NOMO-1 treated with dmso at 0.1 percent for 144 hours (cell line): ENCODE results near the gene TAF12.
"Not testable (repeated sequence)": the region's sequence is repeated elsewhere in the genome, so short reads cannot be mapped to it uniquely, and the experiment has no call there.

Source experiments
- DNase-seq: peaks from one replicate; lab custom pipeline; 2025; ENCODE audit not compliant: unreplicated experiment; lab: John Stamatoyannopoulos, UW

Gene TAF12

DNA sequence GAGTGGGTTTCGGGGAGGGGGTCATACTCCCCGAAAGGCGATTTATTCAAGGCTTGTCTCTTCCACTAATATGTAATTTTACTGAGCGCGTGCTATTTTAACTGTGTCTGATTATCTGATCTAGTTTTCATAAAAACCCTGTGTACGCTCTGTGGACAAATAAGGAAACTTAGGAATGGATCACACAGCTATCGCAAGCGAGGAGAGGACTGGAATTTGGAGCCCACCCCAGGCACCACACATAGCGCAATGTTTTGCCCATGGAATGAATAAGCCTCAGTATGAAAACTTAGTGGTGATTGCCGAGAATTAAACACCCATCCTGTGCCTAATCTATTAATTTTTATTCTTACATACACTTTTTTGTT is 60.6 kb downstream of the TAF12 start:
- DNase-seq, result no peak

DNA sequence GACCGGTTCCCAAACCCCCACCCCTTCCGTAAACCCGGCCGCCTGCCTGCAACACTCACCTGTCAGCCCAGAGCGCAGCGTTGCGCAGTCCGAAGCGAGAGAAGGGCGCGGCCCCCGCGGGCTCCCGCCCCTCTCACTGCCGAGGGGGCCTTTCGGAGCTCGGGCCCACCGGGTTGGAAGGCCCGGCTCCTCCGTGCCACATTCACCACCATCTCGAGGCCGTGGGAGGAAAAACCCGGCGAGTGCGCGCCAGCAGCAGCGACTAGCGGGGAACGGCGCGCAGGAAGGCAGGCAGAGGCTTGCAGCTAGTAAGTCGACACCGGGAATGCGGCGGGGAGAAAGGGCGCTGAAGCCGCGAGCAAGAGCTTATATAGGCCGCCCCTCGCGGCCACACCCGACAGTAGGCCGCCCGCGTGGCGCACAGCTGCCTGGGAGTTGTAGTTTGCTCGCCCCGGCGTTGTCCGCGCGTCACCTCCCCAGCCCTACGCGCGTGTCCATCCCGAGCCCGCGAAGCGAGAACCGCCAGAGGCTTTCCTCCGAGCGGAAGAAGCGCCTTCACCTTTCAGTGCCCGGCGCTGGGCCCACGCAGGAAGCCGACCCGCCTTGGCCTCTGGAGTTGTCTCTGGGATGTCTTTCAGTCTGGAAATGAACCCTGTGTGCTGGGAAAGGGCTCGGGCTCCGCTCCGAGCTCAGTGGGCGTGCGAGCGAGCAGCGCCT is 61.2 kb downstream of the TAF12 start:
- DNase-seq, result peak; percentile 93

DNA sequence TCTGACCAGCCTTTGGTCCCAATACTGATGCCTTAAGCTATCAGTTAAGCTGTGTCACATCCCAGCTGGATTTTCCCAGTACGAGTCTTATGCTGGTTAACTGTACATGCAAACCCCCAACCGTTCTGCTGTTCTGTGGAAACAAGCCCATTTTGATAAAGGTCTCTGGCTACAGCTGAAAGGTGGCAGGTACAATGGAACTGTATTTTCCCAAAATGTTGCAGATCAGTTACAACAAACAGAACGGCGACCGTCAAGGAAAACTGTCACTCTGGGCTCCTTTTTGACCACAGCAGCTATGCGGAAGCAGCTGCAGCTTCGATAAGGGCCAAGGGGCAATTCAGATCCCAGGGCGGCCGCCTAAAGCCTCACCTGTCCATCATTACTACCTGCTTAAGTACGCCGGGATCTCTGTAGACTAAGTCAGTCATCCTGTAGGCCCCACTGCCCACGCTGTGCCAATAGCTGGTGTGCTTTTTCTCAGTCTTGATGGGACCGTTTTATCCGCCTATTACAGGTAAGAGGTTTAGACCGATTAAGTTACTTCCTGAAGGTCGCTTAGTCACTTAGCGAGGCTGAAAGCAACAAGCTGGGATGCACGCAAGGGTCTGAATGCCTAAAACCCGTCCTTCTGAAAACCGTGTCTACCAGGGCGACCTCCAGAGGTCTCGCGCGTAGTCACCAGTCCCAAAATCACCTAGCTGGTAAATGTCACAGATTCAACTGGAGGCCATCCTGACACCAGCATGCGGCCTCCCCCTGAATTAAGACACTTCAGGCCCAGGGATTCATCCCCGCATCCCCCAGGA is 61.9 kb downstream of the TAF12 start:
- DNase-seq, result no peak

DNA sequence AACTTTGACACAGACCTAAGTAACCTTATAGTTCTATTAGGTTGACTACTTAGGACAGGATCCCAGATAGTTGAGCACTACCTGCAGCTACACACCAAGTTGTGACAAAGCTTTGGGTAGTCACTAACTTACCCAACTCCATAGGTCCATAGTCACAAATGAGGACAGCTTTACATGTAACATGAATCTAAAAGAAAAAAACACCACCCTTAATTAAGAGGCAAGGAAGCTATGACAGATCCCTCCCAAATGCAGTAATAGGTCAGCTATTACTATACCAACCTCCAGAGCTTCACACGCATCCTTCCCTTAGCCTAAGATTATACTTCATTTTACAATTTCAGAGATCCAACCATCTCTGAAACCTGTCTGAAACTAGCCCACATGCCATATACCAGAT is 63.5 kb downstream of the TAF12 start:
- DNase-seq, result no peak

DNA sequence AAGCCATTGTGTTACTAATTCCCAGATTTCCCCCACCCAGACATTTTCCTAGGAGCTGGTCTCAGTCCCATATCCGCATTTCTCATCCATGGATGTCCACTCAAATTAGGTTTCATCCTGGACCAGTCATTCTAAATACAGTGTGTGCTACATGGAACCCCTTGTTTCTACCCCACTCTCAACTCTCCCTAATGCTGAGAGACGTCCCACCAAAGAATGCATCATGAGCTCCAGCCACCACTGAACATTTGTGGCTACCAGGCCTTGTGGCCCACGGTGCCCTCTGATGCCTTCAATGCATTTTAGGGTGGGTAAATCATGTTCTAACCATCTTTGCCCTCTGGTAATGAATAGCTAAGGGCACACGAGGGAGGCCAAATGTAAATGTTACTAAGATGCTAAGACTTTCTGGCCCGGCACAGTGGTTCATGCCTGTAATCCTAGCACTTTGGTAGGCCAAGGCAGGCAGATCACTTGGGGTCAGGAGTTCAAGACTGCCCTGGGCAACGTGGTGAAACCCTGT is 64.1 kb downstream of the TAF12 start:
- DNase-seq, result no peak

DNA sequence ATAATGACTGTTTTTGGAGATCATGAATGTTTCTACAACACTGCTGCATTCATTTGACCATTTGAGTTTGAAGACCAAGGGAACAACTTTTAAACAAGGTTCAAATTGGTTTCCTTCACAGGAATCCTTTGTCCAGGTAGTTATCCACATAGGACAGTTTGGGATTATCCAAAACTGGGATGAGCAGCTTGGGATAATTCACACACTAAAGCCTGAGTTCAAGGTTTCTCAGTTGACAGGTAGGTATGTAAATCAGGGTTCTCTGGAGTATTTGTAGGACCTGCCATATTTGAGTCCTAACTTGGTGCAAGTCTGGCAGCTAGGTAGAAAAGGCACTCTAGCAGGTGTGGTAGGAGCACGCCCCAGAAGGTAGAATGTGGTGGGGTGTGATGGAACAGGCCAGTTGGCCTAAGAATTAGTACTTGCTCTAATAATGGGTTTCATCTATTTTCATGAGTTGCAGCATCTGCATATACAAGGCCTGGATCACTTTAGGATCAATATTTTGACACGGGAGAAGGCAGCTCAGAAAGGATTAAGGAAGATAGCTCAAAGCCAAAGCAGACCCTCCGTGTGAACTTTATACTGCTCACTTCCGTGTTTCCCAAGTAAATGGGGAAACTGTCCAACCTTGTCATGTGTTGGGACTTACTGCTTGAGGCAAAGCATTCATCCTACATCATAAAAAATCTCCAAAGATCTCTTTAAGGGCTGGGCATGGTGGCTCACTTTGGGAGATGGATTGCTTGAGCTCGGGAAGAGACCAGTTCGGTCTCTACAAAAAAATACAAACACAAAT is 64.9 kb downstream of the TAF12 start:
- DNase-seq, result no peak

DNA sequence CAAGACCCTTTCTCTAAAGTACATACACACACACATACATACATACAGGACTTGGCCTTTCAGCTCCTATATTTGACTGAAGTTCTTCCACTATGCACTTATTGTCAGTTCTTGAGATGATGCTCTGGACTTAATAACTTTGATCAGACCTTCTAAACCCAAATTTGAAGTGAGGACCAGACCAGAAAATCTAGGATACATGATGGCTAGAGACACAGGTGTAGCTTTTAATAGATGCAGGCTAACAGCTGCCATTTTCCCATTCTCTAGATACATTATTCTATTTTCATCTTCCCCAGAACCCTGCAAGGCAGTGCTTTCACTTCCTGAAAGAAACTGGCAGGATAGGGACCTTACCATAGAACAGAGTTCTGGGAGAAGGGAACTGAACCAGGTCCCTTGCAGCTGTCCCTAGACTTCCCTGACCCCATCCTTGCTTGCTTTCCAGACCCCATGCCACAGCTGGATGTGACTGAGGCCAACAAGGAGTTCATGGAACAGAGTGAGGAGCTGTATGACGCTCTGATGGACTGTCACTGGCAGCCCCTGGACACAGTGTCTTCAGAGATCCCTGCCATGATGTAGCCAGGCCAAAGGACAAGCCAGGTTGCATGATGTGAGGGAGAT is 65.7 kb downstream of the TAF12 start:
- no peak for DNase-seq

DNA sequence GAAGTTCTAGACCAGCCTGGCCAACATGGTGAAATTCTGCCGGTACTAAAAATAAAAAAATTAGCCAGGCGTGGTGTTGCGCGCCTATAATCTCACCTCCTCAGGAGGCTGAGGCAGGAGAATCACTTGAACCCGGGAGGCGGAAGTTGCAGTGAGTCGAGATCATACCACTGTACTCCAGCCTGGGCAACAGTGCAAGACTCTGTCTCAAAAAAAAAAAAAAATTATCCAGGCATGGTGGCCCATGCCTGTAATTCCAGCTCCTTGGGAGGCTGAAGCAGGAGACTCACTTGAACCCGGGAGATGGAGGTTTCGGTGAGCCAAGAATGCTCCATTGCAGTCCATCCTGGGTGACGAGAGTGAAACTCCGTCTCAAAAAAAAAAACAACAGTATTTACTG is 69.3 kb downstream of the TAF12 start:
- no peak for DNase-seq

DNA sequence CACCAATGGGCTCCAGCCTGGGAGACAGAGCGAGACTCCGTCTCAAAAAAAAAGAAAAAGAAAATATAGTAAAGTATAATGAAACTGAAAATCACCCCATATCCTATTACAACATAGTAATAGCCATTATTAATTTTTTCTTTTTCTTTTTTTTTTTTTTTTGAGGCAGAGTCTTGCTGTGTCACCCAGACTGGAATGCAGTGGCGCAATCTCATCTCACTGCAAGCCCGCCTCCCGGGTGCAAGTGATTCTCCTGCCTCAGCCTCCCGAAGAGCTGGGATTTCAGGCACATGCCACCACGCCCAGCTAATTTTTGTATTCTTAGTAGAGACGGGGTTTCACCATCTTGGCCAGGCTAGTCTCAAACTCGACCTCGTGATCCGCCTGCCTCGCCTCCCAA is 70.0 kb downstream of the TAF12 start:
- not testable (repeated sequence) for DNase-seq

DNA sequence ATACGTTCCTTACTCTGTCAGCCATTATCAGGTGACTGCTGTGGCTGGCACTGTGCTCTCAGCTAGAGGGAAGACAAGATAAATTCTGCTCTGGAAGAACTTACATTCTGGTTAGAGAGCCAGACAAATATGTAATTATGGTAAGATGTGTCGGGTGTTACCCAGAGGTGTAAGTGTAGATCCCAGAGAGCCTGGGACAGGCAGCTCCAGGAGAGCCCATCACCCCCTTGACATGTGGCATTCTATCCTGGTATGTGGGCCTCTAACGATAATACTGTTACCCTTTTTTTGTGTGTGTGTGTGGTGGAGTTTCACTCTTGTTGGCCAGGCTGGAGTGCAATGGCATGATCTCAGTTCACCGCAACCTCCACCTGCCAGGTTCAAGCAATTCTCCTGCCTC is 71.0 kb downstream of the TAF12 start:
- no peak for DNase-seq

DNA sequence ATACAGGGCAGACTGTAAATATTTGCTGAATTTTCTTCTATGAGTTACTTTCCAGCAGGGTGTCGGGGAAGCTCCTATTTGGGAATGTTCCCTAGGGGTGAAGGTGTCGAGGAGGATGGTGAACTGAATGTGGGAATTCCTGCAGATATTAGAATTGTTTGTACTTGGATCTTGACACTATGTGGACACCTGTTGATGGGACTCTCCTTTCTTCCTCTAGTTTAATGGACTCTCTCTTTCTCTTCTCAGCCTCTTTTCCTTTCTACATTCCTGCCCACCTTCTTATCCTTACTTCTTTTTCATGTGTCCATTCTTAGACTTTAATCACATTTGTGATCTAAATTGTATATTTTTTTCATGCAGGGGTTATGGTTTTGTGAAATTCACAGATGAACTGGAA is 75.9 kb downstream of the TAF12 start:
- no peak for DNase-seq

DNA sequence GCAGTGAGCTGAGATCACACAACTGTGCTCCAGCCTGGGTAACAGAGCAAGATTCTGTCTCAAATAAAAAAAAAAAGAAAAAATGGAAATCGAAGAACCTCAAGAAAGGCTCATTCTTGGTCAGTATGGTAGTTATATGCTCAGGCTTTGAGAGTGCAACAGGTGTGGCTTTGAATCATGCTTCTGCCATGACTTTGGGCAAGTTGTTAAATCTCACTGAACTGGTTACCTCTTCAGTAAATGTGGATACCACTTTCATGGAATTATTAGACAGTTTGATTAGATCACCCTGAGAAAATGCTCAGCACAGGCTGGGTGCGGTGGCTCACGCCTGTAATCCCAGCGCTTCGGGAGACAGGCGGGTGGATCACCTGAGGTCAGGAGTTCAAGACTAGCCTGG is 77.1 kb downstream of the TAF12 start:
- no peak for DNase-seq

DNA sequence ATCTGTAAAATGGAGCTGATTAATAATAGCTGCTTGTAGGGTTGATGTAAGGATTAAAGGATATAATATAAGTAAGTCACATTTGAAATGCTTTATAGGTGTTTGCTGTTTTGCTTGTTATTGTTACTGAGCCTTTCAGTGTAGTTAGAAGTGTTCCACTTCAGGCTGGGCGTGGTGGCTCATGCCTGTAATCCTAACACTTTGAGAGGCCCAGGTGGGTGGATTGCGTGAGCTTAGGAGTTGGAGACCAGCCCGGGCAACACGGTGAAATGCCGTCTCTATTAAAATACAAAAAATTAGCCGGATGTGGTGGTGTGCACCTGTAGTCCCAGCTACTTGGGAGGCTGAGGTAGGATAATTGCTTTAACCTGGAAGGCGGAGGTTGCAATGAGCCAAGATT is 77.8 kb downstream of the TAF12 start:
- DNase-seq, result no peak

DNA sequence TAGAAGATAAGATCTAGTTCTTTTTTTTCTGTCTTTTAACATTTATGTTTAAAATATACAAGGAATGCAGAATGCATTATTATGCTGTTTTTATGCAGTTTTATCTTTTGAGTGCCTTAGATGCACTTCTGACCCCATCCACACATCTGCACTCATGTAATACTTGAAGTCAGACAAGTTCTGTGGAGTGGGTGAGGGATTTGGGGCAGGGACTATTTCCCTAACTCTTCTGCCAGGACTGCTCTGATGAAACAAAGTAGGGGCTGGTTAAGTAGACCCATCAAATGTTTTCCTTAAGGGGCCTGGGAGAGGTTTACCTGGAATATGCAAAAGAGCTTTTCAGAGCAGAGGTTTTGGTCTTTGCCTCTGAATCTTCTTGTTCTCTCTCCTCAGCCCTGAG is 78.6 kb downstream of the TAF12 start:
- no peak for DNase-seq

DNA sequence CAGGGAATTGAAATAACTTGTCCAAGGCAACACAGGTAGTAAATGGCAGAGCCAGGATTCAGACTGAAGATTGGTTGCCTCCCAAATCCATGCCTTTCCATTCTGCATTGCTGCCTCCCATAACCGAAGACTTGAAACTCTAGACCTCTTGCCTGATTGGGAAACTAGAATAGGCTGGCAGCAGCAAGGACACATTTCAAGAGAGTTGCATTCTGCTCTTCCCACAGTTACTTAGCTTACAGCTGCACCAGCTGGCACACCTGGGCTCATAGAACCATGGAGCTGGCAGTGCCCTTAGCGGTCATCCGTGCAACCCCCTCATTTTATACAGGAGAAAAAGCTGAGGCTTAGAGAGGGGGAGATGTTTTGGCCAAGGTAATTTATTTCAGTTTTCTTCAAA is 82.0 kb downstream of the TAF12 start:
- DNase-seq, result no peak
